ENCODE measurements around the gene SWAP70. TPM values are rescaled to one million over a fixed set of nuclear protein-coding genes. Genes with fewer than 3 reads are reported as not detected.

The SWAP70 gene
- total and polyA plus RNA-seq, 2 of the 13 experiments (the other 11 are each of a cell fraction or from before 2014, with no cell fraction given) = 4.6 to 8.7 TPM

DNA sequence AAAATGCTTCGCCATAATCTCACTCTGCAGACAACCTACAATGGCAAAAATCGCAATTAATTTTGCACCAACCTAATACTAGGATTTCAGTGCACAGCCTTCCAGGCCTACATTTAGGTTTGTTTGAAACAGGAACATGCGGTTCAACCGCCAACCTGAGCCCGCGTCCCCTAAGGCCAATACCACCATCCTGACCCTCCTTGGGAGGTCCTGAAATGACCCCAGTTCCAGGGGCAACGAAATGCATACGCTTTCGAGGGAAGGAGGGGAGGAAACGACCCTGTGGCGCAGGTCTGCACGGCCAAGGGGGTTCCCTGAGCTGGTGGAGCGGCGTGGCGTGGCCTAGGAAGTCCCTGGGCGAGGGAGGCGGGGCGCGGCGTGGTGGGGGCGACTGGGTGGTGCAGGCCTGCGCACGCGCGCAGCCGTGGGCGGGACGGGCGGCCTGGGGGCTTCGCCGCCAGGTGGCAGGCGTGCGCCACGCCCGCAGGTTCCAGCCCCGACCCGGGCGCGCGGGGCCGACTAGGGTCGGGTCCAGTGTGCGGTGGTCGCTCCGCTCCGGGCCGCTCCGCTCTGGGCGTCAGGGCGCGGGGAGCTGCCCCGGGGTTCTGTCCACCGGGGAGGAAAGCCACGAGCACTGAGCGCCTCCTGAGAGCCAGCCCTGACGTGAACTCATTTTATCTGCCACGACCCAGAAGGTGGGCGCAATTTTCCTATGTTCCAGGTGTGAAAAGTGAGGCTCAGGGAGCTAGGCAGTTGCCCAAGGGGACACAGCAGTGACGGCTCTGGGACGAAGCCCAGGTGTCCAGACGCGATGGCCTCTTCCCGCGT lies 94.1 kb downstream of the SWAP70 start (continued):
- TF ChIP-seq GPN1 (CRISPR knock-in tag; IDR thresholded peaks at IDR 0.05; ENCODE audit: borderline replicate concordance) (no peak), ZSCAN31 (CRISPR knock-in tag; IDR thresholded peaks at IDR 0.05; ENCODE audit: low read depth) (peak; percentile 27; the same call in 1 of the 2 replicates), ZNF816 (CRISPR knock-in tag; IDR thresholded peaks at IDR 0.05; ENCODE audit: borderline replicate concordance) (no peak), ZNF562 (CRISPR knock-in tag; IDR thresholded peaks at IDR 0.05; ENCODE audit: borderline replicate concordance) (no peak), ZNF256 (CRISPR knock-in tag; conservative IDR thresholded peaks at IDR 0.05) (no peak), SIX4 (CRISPR knock-in tag; IDR thresholded peaks at IDR 0.05) (no peak; the same call in 1 of the 2 replicates), ZNF432 (CRISPR knock-in tag; IDR thresholded peaks at IDR 0.05; ENCODE audit: borderline replicate concordance) (0 out of 2 replicates have a peak, but pooled peaks have one; percentile 39), MEIS1 (CRISPR knock-in tag; IDR thresholded peaks at IDR 0.05; ENCODE audit: borderline replicate concordance) (no peak)
- TF ChIP-seq, protein P1, sequence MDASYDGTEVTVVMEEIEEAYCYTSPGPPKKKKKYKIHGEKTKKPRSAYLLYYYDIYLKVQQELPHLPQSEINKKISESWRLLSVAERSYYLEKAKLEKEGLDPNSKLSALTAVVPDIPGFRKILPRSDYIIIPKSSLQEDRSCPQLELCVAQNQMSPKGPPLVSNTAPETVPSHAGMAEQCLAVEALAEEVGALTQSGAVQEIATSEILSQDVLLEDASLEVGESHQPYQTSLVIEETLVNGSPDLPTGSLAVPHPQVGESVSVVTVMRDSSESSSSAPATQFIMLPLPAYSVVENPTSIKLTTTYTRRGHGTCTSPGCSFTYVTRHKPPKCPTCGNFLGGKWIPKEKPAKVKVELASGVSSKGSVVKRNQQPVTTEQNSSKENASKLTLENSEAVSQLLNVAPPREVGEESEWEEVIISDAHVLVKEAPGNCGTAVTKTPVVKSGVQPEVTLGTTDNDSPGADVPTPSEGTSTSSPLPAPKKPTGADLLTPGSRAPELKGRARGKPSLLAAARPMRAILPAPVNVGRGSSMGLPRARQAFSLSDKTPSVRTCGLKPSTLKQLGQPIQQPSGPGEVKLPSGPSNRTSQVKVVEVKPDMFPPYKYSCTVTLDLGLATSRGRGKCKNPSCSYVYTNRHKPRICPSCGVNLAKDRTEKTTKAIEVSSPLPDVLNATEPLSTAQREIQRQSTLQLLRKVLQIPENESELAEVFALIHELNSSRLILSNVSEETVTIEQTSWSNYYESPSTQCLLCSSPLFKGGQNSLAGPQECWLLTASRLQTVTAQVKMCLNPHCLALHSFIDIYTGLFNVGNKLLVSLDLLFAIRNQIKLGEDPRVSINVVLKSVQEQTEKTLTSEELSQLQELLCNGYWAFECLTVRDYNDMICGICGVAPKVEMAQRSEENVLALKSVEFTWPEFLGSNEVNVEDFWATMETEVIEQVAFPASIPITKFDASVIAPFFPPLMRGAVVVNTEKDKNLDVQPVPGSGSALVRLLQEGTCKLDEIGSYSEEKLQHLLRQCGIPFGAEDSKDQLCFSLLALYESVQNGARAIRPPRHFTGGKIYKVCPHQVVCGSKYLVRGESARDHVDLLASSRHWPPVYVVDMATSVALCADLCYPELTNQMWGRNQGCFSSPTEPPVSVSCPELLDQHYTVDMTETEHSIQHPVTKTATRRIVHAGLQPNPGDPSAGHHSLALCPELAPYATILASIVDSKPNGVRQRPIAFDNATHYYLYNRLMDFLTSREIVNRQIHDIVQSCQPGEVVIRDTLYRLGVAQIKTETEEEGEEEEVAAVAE (CRISPR knock-in tag; IDR thresholded peaks at IDR 0.05; ENCODE audit: borderline replicate concordance) = no peak
- TF ChIP-seq, protein P2, sequence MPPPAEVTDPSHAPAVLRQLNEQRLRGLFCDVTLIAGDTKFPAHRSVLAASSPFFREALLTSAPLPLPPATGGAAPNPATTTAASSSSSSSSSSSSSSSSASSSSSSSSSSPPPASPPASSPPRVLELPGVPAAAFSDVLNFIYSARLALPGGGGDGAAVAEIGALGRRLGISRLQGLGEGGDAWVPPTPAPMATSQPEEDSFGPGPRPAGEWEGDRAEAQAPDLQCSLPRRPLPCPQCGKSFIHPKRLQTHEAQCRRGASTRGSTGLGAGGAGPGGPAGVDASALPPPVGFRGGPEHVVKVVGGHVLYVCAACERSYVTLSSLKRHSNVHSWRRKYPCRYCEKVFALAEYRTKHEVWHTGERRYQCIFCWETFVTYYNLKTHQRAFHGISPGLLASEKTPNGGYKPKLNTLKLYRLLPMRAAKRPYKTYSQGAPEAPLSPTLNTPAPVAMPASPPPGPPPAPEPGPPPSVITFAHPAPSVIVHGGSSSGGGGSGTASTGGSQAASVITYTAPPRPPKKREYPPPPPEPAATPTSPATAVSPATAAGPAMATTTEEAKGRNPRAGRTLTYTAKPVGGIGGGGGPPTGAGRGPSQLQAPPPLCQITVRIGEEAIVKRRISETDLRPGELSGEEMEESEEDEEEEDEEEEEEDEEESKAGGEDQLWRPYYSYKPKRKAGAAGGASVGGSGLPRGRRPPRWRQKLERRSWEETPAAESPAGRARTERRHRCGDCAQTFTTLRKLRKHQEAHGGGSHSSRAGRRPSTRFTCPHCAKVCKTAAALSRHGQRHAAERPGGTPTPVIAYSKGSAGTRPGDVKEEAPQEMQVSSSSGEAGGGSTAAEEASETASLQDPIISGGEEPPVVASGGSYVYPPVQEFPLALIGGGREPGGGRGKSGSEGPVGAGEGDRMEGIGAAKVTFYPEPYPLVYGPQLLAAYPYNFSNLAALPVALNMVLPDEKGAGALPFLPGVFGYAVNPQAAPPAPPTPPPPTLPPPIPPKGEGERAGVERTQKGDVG (CRISPR knock-in tag; IDR thresholded peaks at IDR 0.05; ENCODE audit: borderline replicate concordance) = peak; percentile 67; the same call in 1 of the 2 replicates
- TF ChIP-seq, protein P3, sequence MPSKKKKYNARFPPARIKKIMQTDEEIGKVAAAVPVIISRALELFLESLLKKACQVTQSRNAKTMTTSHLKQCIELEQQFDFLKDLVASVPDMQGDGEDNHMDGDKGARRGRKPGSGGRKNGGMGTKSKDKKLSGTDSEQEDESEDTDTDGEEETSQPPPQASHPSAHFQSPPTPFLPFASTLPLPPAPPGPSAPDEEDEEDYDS (CRISPR knock-in tag; IDR thresholded peaks at IDR 0.05) = peak; percentile 30; the same call in 1 of the 2 replicates
- TF ChIP-seq, protein P4, sequence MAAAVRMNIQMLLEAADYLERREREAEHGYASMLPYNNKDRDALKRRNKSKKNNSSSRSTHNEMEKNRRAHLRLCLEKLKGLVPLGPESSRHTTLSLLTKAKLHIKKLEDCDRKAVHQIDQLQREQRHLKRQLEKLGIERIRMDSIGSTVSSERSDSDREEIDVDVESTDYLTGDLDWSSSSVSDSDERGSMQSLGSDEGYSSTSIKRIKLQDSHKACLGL (CRISPR knock-in tag; IDR thresholded peaks at IDR 0.05) = no peak
- TF ChIP-seq, protein P5, sequence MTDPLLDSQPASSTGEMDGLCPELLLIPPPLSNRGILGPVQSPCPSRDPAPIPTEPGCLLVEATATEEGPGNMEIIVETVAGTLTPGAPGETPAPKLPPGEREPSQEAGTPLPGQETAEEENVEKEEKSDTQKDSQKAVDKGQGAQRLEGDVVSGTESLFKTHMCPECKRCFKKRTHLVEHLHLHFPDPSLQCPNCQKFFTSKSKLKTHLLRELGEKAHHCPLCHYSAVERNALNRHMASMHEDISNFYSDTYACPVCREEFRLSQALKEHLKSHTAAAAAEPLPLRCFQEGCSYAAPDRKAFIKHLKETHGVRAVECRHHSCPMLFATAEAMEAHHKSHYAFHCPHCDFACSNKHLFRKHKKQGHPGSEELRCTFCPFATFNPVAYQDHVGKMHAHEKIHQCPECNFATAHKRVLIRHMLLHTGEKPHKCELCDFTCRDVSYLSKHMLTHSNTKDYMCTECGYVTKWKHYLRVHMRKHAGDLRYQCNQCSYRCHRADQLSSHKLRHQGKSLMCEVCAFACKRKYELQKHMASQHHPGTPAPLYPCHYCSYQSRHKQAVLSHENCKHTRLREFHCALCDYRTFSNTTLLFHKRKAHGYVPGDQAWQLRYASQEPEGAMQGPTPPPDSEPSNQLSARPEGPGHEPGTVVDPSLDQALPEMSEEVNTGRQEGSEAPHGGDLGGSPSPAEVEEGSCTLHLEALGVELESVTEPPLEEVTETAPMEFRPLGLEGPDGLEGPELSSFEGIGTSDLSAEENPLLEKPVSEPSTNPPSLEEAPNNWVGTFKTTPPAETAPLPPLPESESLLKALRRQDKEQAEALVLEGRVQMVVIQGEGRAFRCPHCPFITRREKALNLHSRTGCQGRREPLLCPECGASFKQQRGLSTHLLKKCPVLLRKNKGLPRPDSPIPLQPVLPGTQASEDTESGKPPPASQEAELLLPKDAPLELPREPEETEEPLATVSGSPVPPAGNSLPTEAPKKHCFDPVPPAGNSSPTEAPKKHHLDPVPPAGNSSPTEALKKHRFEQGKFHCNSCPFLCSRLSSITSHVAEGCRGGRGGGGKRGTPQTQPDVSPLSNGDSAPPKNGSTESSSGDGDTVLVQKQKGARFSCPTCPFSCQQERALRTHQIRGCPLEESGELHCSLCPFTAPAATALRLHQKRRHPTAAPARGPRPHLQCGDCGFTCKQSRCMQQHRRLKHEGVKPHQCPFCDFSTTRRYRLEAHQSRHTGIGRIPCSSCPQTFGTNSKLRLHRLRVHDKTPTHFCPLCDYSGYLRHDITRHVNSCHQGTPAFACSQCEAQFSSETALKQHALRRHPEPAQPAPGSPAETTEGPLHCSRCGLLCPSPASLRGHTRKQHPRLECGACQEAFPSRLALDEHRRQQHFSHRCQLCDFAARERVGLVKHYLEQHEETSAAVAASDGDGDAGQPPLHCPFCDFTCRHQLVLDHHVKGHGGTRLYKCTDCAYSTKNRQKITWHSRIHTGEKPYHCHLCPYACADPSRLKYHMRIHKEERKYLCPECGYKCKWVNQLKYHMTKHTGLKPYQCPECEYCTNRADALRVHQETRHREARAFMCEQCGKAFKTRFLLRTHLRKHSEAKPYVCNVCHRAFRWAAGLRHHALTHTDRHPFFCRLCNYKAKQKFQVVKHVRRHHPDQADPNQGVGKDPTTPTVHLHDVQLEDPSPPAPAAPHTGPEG (CRISPR knock-in tag; IDR thresholded peaks at IDR 0.05) = no peak
